Stimulated activated CD8-positive, alpha-beta memory T cell treated with anti-CD3 and anti-CD28 coated beads, Interleukin-15, amount 100 ng/mL, for 48 hours (primary cell): Measurements from ENCODE around the gene ARPC4.

Experiments used
- DNase-seq, 2 donors: peaks; one replicate each; pipeline ENCODE4 v3.0.0-alpha.2; 2020; ENCODE audit warnings: low read depth in 2 of 2

ARPC4 gene

DNA sequence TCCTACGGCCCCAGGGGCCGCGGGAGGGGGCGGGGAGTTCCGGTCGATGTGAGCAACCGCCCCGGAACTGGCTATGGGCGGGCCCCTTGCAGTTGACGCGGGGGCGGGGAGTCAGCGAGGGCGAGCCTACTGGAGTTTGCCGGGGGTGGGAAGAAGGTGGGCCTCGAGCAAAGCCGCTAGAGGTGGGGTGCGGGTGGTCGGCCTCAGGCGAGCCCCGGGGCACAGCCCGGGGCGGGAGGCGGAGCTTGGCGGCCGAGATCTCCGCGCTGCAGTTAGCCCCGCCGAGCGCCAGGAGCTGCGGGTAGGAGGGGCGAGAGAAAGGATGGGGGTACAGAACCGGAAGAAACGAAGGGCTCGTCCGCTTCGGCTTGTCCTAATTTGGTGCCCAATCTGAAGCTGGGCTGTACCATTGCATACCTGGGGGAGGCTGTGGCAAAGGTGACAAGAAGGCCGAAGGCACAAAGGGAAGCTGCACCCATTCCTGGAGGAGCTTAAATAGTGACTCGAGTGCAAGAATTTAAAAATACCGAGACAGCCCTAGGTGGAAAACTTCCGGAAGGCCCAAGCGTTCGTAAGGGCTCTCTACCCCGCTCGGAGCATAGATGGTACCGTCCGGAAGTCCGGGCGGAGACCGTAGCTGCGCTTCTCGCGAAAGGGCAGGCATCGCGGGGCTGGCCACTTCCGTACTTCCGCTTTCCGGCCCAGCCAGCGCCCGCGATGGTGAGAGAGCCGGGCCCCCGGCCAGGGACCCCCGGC lies at the start of gene ARPC4, which contains the start of gene TADA3:
Gene ARPC4, plus strand, starts transcription at position 678 of the 756 bp plus-strand sequence. Its CDS starts 40 bp downstream, at position 718.
Gene TADA3, minus strand, starts transcription at position 69 of the 756 bp plus-strand sequence. CDS start 1,007 bp downstream, outside the sequence.
- peak; percentile 88 for DNase-seq

GRCh38 chr3:9743548-9743947 lies 49.3 kb upstream of the ARPC4 start:
- no peak for DNase-seq

- DNase-seq: no peak
Observed at GRCh38 chr3:9744162-9744561, 48.7 kb upstream of the ARPC4 start.

DNA sequence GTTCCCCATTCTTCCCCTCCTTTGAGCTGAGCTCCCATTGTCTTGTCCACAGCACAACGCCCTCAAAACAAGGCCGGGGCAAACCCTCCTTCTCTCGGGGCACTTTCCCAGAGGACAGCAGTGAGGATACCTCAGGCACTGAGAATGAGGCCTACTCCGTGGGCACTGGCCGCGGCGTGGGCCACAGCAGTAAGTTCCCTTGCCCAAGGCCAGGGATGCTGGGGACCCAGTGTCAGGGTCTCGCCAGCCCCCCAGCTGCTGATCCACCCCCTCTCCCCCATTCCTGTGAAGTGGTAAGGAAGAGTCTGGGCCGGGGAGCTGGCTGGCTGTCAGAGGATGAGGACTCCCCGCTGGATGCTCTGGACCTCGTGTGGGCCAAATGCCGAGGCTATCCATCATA lies 47.4 kb upstream of the ARPC4 start:
- DNase-seq: no peak

- peak in 1 of 2 donors; percentile 40 for DNase-seq
Observed at GRCh38 chr3:9746330-9746729, 46.6 kb upstream of the ARPC4 start.

- DNase-seq: no peak
Observed at GRCh38 chr3:9747267-9747666, 45.6 kb upstream of the ARPC4 start.

DNA sequence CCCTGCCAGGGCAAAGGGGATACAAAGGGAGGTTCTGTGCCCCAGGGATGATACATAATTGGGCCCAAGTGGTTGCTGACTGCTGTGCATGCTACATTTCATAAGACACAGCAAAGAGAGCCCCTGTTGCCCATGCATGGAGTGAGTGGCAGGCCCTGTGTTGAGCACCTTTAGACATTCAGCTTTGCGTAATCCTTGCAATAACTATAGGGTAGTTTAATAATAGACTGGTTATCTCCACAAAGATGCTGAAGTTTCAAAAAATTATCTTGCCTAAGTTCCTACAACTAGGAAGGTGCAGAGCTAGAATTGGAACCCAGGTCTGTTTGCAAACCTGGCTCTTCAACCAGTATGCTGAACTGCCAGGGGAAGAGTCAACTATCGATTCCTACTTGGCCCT lies 44.9 kb upstream of the ARPC4 start:
- no peak for DNase-seq

DNA sequence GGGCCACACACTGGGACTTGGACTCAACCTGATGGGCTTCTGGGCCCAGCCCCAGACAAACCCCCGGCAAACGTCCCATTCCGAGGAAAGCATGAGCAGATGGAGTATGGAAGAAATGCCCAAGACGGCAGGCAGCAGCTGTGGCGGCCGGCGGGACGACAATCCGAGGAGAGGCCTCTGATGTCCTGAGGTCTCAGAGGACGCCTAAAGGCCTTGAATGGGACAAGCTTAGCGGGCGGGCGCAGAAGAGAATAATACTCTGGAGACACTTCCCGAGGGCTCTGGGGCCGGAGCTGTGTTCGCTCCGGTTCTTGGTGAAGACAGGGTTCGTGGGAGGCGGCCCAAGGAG lies 43.6 kb upstream of the ARPC4 start:
- DNase-seq: no peak

- peak; percentile 94 to 96 for DNase-seq
Observed at GRCh38 chr3:9749645-9750555, 43.0 kb upstream of the ARPC4 start, which contains the start of gene OGG1. Gene OGG1 (plus strand): TSS chr3:9749952. CDS start chr3:9750287, 335 bp downstream.

DNA sequence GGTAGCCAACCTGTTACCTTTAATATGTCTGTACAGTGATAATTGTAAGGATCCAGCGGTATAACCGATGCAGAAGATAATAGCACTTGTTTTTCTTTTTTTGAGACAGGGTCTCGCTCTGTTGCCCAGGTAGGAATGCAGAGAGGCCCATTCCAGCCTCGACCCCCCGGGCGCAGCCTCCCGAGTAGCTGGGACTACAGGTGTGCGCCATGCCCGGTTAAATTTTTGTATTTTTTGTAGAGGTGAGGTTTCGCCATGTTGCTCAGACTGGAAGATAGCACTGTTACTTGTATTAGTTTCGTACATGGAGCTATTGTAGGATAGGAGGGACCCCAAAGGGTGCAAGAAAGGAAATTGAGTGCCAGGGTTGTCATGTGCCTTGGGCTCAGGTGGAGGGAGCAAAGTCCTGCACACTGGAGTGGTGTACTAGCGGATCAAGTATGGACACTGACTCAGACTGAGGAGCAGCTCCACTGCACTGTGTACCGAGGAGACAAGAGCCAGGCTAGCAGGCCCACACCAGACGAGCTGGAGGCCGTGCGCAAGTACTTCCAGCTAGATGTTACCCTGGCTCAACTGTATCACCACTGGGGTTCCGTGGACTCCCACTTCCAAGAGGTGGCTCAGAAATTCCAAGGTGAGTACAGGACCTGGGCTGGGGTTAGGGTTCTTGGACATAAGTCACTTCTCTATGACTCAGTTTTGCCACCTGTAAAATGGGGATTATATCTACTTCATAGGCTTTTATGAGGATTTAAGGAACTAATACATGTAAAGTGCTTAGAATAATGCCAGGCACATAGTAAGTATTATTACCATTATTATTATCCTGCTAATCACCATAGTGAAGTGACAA lies 42.1 kb upstream of the ARPC4 start:
- no peak for DNase-seq

- no peak for DNase-seq
Observed at GRCh38 chr3:9754678-9755077, 38.2 kb upstream of the ARPC4 start.

DNA sequence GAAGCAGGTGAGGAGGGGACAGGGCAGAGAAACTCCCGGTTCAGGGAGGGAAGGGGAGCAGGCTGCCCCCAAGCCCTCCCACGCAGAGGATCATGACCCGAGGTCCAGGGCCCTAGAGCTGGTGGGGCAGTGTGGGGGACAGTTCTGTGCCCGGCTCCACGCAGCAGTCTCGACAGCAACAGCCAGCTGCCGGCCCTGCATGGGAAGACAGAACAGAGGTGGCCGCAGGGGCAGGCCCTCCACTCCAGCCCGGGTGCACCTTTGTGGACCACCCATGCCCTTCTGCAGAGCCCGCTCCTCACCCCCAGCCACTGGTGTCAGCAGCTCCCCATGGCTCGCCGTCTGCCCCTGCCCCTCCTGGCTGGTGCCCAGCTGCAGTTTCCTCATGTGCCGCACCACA lies 35.5 kb upstream of the ARPC4 start:
- no peak for DNase-seq

- DNase-seq: no peak
Observed at GRCh38 chr3:9760779-9761505, 31.9 kb upstream of the ARPC4 start.

GRCh38 chr3:9761919-9762318 lies 31.0 kb upstream of the ARPC4 start:
- DNase-seq: no peak

GRCh38 chr3:9762871-9763270 lies 30.0 kb upstream of the ARPC4 start:
- DNase-seq: no peak

GRCh38 chr3:9765865-9766264 lies 27.0 kb upstream of the ARPC4 start:
- no peak for DNase-seq

- no peak for DNase-seq
Observed at GRCh38 chr3:9767418-9767817, 25.5 kb upstream of the ARPC4 start.

GRCh38 chr3:9768141-9768775 lies 24.6 kb upstream of the ARPC4 start:
- no peak for DNase-seq

DNA sequence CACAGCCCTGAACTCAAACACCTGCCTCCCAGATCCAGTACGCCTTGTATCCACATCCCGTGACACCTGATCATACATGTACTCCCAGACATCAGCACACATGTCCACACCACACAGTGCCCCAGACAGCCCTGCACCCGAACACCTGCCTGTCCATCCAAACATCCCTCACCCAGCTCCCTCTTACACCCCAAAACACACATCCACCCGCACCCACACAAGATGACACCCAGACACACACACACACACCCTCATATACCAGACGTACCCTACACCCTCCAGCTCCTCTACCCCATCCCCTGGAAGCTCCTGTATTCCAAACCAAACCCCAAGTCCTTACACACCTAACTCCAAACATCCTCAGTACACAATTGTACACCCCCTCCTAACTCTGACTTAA lies 23.9 kb upstream of the ARPC4 start:
- DNase-seq: no peak

- peak; percentile 61 to 63 for DNase-seq
Observed at GRCh38 chr3:9769426-9770275, 23.2 kb upstream of the ARPC4 start, which contains the start of gene CAMK1. Gene CAMK1 (minus strand): TSS chr3:9769947. CDS start chr3:9767749, 2,198 bp downstream.
